Lung (tissue), 12 donors: ENCODE results near the gene PDGFD. TPM values are rescaled to one million over a fixed set of nuclear protein-coding genes. Genes with fewer than 3 reads are reported as not detected.

Experiments used
- ATAC-seq: fragments of 200-7000 bp; cut with Tn5 transposase; one replicate; pipeline ENCODE4 v1.9.1; 2020; ENCODE audit warnings: moderate number of reproducible peaks; ENCODE audit not compliant: insufficient read depth, low FRiP score
- DNase-seq, 3 donors: peaks; one replicate each; pipeline ENCODE4 v3.0.0-alpha.2; 2013 to 2017
- H3K27ac ChIP-seq, 2 donors: one replicate each; pipeline ENCODE4 v1.5.1; 2013; ENCODE audit warnings: mild to moderate bottlenecking in 2 of 2, moderate library complexity in 2 of 2, control low read depth in 1 of 2, inconsistent platforms in 1 of 2, low read depth in 1 of 2, low read length in 1 of 2
- H3K27me3 ChIP-seq, 3 donors: one replicate each; pipeline ENCODE4 v1.5.1; 2013; ENCODE audit warnings: low read length in 2 of 3; ENCODE audit not compliant: control insufficient read depth in 3 of 3, insufficient read depth in 3 of 3
- H3K36me3 ChIP-seq, 4 donors: one replicate each; pipeline ENCODE4 v1.5.1; 2013; ENCODE audit warnings: low read length in 4 of 4, mild to moderate bottlenecking in 1 of 4, moderate library complexity in 1 of 4; ENCODE audit not compliant: control insufficient read depth in 4 of 4, insufficient read depth in 4 of 4
- H3K4me1 ChIP-seq, 5 donors: one replicate each; pipeline ENCODE4 v1.5.1; 2013; ENCODE audit warnings: low read length in 5 of 5, mild to moderate bottlenecking in 2 of 5, moderate library complexity in 1 of 5; ENCODE audit not compliant: control insufficient read depth in 5 of 5, insufficient read depth in 5 of 5
- H3K4me3 ChIP-seq: one replicate; pipeline ENCODE4 v1.5.1; 2013; ENCODE audit warnings: mild to moderate bottlenecking, control low read depth, moderate library complexity
- H3K9ac ChIP-seq, 2 donors: one replicate each; pipeline ENCODE4 v1.5.1; 2013; ENCODE audit warnings: low read length in 2 of 2, control low read depth in 1 of 2; ENCODE audit not compliant: insufficient read depth in 1 of 2
- H3K9me3 ChIP-seq, 4 donors: one replicate each; pipeline ENCODE4 v1.5.1; 2013; ENCODE audit warnings: low read length in 3 of 4, mild to moderate bottlenecking in 1 of 4, moderate library complexity in 1 of 4; ENCODE audit not compliant: control insufficient read depth in 4 of 4, insufficient read depth in 3 of 4
- CTCF ChIP-seq: IDR thresholded peaks from 2 replicates; pipeline ENCODE4 v1.5.1; 2012; ENCODE audit warnings: mild to moderate bottlenecking; ENCODE audit errors: control extremely low read depth, extremely low read depth
- WGBS, 2 donors: extraction: QIAGEN DNeasy Blood & Tissue Kit; methylation state at CpG; one replicate each; pipeline ENCODE4 v1.1.7; 2013; 5-methylcytosine and 5-hydroxymethylcytosine counted together
- polyA plus RNA-seq, 2 donors: library from polyadenylated mRNA; stranded (reverse); fragments of 200-250 nt; gene quantifications; one replicate each; pipeline ENCODE4 v1.2.1, GENCODE V29; 2013
- total RNA-seq, 2 donors: library from RNA; depleted of rRNA in 1 of 2; stranded (reverse); fragments of >200 nt in 1 of 2; gene quantifications; one replicate each; pipeline ENCODE4 v1.2.1, GENCODE V29; 2014 to 2021
- donor health status: control.
- donor health status: control.
- donor health status: Bipolar disorder and iron deficiency.
- donor health status: healthy.
- donor health status: DM: yes; HTN: yes; CAD: no.

PDGFD gene
- total and polyA plus RNA-seq, 4 donors = 0.71 to 10.6 (median 1.4) TPM

GRCh38 chr11:104200688-104201087 lies 36.7 kb upstream of the PDGFD start:
- H3K4me1 ChIP-seq = no peaks in the 10 kb centered on the region

GRCh38 chr11:104199053-104199452 lies 35.1 kb upstream of the PDGFD start:
- WGBS, 2 donors = 58 to 81% methylated on average over 1 of the region's 1 CpG

More at GRCh38 chr11:104200688-104201087, 36.7 kb upstream of the PDGFD start:
- ATAC-seq = no peak
- Histone ChIP-seq H3K27me3 (no peaks in the 10 kb centered on the region), H3K36me3 (no peaks in the 10 kb centered on the region), H3K27ac (no peak overlapping the region), H3K4me3 (no peak overlapping the region), H3K9ac (no peak overlapping the region), H3K9me3 (peaks cover 0 to 2% (median 0%) of the 10 kb centered on the region in 4 donors)
- no peak for DNase-seq
- TF ChIP-seq CTCF = no peak

GRCh38 chr11:104198576-104198975 lies 34.6 kb upstream of the PDGFD start:
- H3K4me1 ChIP-seq = no peaks in the 10 kb centered on the region
- H3K9ac ChIP-seq = no peak overlapping the region
- H3K9me3 ChIP-seq = peaks cover 0 to 1% (median 0%) of the 10 kb centered on the region in 4 donors
- H3K36me3 ChIP-seq = no peaks in the 10 kb centered on the region
- ATAC-seq (no peak), DNase-seq (peak in 1 of 3 donors; percentile 9)
- H3K27me3 ChIP-seq = no peaks in the 10 kb centered on the region
- TF ChIP-seq CTCF = no peak
- H3K4me3 ChIP-seq = no peak overlapping the region
- WGBS, 2 donors = 22 to 47% methylated on average over 2 of the region's 2 CpGs
- no peak overlapping the region for H3K27ac ChIP-seq

More at GRCh38 chr11:104199053-104199452, 35.1 kb upstream of the PDGFD start:
- H3K27ac ChIP-seq = no peak overlapping the region
- no peaks in the 10 kb centered on the region for H3K4me1 ChIP-seq
- peaks cover 0 to 2% (median 0%) of the 10 kb centered on the region in 4 donors for H3K9me3 ChIP-seq
- ATAC-seq (no peak), DNase-seq (peak in 2 of 3 donors; percentile 5 to 9)
- no peak for TF ChIP-seq CTCF
- no peaks in the 10 kb centered on the region for H3K36me3 ChIP-seq
- no peak overlapping the region for H3K9ac ChIP-seq
- no peaks in the 10 kb centered on the region for H3K27me3 ChIP-seq
- no peak overlapping the region for H3K4me3 ChIP-seq

GRCh38 chr11:104191124-104191523 lies 27.2 kb upstream of the PDGFD start:
- H3K36me3 ChIP-seq = no peaks in the 10 kb centered on the region
- no peak overlapping the region for H3K4me3 ChIP-seq
- WGBS, 2 donors = 94 to 96% methylated on average over 3 of the region's 3 CpGs
- ATAC-seq (no peak), DNase-seq (no peak)
- H3K9me3 ChIP-seq = no peaks in the 10 kb centered on the region
- H3K27me3 ChIP-seq = no peaks in the 10 kb centered on the region
- H3K27ac ChIP-seq = no peak overlapping the region
- no peaks in the 10 kb centered on the region for H3K4me1 ChIP-seq
- TF ChIP-seq CTCF = no peak
- no peak overlapping the region for H3K9ac ChIP-seq
